Stimulated activated CD8-positive, alpha-beta memory T cell treated with anti-CD3 and anti-CD28 coated beads, Interleukin-4, amount 100 ng/mL, for 1 hour (primary cell): ENCODE results near the gene NUDT3.
"Not testable (repeated sequence)": the region's sequence is repeated elsewhere in the genome, so short reads cannot be mapped to it uniquely, and the experiment has no call there.

Experiments used
- DNase-seq, 2 donors: peaks; one replicate each; pipeline ENCODE4 v3.0.0-alpha.2; 2020; ENCODE audit warnings: low read depth in 2 of 2, low spot score in 1 of 2

Gene NUDT3

DNA sequence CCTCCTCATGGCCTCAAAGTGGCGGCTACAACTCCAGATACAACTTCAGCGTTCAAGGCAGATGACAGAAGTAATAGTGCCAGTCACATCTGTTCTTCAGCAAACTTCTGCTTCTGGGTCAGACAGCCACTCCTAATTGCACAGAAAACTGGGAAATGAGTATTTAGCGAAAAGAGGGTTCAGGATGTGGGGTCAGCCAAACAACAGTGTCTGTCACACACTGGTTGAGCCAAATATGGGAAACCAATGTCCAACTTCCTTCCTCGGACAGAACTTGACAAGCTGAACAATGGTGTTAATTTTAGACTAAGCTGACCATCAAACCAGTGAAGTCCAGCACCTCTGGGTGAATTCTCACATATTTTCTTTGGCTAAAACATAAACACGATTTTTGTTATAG lies 22.1 kb downstream of the NUDT3 start:
- no peak for DNase-seq

DNA sequence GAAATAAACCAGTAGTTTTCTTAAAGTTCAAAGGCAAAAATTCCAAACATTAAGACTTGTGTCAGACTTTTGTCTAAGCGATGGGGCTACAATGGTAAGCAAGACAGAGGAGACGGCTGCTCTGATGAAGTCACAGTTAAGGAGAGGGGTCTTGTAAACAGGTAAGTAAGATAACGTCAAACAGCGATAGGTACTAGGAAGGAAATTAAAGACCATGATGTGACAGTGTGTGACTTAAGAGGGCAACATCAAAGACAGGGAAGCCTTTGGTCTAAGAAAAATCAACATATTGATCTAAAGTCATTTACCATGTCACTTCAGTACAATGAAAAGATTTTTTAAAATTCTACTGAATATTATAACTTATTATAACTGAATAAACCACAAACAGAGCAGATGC lies 23.1 kb downstream of the NUDT3 start:
- no peak for DNase-seq

DNA sequence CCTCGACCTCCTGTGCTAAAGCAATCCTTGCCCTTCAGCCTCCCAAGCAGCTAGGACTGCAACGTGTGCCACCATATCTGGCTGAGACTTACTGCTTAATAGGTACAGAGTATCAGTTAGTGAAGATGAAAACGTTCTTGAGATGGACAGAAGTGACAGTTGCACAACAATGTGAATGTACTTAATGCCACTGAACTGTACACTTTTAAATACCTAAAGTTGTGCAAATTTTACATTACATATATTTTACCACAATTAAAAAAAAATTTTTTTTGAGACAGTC lies 25.9 kb downstream of the NUDT3 start:
- DNase-seq = no peak

DNA sequence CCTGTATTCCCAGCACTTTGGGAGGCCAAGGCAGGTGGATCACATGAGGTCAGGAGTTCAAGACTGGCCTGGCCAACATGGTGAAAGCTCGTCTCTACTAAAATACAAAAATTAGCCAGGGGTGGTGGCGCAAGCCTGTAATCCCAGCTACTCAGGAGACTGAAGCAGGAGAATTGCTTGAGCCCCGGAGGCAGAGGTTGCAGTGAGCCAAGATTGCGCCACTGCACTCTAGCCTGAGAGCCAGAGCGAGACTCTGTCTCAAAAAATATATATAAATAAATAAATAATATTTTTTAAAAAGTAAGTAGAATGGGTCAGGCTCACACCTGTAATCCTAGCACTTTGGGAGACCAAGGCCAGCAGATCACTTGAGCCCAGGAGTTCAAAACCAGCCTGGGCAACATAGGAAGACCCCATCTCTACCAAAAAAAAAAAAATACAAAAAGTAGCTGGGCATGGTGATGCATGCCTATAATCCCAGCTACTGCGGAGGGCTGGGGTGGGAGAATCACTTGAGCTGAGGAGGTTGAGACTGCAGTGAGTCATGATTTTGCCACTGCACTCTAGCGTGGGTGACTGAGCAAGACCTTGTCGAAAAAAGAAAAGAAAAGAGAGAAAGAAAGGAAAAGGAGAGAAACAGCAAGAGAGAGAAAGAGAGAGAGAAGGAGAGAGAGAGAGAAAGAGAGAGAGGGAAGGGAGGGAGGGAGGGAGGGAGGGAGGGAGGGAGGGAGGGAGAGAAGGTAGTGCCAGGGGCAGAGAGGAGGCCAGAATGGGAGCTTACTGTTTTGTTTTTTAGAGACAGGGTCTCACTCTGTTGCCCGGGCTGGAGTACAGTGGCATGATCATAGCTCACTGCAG lies 26.5 kb downstream of the NUDT3 start:
- not testable (repeated sequence) for DNase-seq

DNA sequence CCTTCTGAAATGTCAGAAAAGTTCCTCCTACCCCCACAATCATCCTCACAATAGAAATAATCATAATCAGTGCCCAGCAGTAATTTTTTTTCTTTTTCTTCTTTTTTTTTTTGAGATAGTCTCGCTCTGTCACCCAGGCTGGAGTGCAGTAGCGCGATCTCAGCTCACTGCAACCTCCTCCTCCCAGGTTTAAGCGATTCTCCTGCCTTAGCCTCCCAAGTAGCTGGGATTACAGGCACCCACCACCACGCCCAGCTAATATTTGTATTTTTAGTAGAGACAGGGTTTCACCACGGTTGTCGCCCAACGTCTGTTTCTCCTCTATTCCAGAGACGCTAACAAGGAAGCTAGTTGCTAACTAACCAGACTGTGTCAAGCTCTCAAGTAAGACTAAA lies 28.8 kb downstream of the NUDT3 start:
- DNase-seq = not testable (repeated sequence)

DNA sequence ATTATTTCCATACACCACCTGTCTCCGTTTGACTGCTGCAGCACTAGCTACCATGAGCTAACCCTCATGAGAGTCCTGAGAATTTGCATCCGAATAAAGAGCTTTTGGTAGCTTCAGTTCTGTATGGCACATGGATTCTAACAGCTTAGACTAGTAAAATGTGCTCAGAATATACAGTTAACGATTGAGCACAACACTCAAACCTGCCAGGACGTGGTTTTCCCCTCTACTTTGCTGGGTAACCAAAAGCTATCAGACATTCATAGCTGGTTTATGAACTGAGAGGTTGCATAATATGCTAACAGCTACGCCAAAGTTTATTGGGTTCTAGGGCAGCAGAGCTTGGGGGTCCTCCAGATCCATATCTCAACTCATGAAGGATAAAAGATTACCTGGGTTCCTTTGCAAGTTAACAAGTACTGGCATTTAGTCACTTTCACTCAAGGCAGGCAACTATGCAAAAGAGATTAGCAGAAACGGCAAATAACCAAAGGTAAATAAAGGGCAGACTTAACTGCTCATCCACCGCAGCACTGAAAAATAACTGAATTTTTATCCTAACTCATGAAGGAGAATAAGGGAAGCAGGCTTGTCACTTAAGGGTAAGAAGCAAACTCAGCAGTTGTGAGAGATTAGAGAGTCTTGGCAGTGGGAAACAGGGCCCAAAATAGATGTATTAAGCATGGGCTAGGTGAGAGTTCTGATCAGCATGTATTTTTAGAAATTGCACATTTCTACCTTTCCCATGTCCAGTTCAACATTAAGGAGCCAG lies 29.4 kb downstream of the NUDT3 start:
- no peak for DNase-seq

DNA sequence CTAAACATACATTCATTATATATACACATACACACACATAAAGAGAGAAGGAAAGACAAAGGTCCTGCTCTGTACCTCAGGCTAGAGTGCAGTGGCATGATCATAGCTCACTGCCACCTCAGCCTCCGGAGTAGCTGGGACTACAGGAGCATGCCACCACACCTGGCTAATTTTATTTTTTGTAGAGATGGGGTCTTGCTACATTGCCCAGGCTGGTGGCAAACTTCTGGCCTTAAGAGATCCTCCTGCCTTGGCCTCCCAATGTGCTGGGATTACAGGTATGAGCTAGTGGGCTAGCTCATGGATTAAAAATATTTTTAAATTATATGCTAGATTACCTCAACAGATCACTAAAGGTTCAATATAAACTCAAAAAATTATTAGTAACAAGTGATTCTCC lies 30.3 kb downstream of the NUDT3 start:
- no peak for DNase-seq

DNA sequence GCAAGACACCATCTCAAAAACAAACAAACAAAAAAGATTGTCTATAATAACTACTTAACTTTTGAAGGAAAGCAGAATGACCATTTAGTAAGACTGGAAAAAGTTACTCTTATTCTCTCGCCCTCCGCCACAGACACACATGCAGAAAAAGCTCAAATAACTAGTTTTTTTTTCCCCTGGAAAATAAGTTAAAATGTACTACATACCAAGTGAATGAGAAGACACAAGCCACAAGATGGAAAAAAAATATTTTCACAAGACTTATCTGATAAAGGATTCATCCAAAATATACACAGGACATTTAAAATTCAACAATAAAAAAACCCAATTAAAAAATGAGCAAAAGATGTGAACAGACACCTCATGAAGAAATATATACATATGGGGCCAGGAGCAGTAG lies 31.9 kb downstream of the NUDT3 start:
- DNase-seq = no peak

DNA sequence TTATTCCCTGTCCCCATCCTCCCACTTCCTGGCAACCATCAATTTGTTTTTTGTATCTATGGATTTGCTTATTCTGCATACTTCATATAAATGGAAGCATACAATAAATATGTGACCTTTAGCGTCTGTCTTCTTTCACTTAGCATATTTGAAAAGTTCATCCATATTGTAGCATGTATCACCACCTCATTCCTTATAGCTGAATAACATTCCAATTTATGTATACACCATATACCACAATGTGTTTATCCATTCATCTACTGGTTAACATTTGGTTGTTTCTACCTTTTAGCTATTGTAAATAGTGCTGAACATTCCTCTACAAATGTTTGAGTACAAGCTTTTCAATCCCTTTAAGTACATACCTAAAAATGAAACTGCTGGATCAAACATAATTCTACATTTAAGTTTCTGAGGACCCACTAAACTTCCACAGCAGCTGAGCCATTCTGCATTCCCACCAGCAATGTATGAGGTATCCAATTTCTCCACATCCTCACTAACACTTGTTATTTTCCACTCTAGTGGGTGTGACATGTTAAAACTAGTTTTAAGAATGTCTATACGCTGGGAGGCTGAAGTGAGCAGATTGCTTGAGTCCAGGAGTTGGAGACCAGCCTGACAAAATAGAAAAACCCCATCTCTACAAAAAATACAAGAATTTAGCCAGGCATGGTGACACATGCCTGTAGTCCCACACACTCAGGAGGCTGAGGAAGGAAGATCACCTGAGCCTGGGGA lies 32.9 kb downstream of the NUDT3 start:
- DNase-seq = no peak

DNA sequence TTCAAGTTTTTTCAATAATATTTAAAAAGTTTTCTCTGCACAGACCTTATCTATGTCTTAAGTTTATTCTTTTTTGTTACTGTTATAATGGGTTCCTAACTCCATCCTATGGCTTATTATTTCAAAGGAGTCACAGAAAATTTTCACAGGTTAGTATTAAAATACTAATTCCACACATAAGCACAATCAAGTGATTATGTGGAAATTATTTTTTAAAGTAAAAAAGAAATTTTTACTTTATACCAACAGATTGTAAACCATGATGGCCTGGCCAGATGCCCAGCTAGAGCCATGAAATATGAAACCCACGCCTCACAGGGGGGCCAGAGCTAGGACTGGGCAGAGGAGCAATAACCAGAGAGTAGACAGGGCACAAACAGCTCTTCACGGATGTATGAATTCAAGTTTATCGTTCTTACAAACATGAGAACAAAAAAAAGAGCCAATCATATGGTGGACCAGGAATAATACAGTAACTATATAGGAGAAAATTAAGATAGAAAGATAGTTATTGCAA lies 34.0 kb downstream of the NUDT3 start:
- no peak for DNase-seq

DNA sequence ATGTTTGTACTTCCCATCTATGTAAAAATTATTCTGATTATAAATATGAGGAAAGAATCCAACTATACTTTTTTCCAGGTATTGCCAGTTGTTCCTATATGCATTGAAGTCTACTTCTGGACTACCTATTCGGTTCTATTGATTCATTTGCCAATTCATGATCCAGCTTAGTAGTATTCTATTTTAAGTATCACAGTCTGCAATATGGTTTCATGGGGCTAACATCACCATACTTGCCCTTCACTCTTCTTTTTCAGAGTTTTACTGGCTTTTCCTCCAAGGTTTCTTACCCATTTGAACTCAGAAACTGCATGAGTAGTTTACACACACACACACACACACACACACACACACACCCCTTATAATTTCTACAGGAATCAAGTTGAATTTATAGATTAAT lies 34.5 kb downstream of the NUDT3 start:
- no peak for DNase-seq

DNA sequence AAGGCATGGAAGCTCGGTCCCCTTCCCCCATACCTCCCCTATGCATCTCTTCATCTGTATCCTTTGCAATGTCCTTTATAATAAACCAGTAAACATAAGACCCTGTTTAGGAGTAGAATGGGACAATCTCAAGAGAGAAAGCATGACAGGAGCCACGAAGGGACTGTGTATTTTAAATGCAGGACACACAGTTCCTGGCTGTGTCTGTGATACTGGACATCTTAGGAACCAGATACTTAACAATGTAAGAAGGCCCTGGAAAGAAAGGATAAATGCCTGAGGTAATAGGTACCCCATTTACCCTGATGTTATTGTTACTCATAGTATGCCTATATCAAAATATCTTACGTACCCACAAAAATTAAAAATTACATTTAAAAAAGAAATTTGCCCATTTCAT lies 36.6 kb downstream of the NUDT3 start:
- DNase-seq = no peak

DNA sequence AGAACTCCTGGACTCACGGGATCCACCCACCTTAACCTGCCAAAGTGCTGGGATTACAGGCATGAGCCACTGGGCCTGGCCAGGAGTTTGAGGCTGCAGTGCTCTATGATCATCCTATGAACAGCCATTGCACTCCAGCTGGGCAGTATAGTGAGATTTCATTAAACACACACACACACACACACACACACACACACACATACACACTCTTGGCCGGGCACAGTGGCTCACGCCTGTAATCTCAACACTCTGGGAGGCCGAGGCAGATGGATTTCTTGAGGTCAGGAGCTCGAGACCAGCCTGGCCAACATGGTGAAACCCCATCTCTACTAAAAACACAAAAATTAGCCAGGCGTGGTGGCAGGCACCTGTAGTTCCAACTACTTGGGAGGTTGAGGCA lies 38.2 kb downstream of the NUDT3 start:
- not testable (repeated sequence) for DNase-seq

DNA sequence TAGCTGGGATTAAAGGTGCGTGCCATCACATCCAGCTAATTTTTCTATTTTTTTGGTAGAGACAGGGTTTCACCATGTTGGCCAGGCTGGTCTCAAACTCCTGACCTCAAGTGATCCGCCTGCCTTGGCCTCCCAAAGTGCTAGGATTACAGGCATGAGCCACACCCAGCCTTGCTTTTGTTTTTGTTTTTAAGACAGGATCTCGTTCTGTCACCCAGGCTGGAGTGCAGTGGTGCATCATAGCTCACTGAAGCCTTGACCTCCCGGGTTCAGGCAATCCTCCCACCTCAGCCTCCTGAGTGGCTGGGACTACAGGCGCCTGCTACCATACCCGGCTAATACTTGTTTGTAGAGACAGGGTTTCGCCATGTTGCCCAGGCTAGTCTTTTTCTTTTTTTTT lies 38.9 kb downstream of the NUDT3 start:
- not testable (repeated sequence) for DNase-seq

DNA sequence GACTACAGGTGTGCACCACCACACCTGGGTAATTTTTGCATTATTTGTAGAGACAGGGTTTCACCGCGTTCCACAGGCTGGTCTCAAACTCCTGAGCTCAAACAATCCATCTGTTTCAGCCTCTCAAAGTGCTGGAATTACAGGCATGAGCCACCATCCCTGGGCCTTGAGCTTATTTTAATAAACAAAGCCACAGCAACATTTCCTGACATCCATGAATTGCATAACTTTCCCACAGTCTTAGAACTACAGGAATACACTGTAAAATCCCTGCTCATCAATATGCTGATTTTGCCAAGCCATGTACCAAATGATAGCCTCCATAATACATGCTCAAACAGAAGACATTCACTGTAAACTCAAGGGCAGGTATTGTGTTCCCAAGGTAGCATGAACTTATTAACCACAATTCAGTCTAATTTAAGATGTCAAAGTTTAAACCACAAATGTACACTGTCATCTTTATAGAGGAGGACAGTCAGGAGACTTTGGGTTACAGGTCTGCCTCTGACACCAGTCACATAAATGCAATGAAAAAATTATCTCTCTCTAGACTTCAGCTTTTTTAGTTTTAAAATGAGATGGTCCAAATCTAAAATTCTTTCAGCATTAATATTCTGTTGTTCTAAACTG lies 40.0 kb downstream of the NUDT3 start:
- no peak for DNase-seq

DNA sequence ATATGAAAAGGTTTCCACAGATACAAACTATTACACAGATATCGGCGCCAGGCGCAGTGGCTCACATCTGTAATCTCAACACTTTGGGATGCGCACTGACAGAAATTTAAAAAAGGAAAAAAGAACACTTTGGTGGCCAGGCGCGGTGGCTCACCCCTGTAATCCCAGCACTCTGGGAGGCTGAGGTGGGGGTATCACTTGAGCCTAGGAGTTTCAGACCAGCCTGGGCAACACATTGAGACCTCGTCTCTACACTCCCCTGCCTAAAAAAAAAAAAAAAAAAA lies 41.6 kb downstream of the NUDT3 start:
- no peak for DNase-seq

DNA sequence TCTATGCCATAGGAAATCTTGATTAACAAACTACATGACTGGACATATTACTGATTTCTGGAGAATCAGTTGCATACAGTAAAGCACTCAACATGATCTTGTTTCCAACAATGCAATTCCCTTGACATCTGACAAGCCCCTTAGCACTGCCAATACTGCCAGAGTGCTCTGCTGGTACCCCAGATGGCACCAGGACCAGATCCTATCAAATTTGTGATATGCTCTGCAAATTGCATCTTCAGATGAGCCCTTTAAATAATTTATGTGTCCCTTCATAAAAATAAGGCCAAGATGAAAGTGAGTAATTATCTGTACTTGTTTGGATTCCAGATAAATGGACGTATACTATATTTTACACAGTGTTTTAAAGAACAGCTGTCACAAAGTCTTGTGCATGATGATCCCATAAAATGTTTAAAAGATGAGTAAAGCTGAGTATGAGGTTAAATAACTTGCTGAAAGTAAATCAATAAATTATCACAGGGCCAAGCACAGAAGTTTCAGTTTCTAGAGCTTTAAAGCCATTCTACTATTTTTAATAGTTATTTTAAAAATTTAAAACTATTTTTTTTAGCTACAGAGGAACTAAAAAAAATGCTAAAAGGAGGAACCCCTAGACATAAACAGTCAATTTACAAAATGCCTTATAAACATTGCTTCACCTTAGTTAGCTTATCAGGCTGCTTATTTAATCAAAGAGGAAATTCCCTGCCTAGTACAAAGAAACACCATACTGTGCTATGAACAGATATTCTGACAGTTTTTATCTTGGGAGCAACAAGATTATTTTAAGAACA lies 42.1 kb downstream of the NUDT3 start:
- DNase-seq = no peak

DNA sequence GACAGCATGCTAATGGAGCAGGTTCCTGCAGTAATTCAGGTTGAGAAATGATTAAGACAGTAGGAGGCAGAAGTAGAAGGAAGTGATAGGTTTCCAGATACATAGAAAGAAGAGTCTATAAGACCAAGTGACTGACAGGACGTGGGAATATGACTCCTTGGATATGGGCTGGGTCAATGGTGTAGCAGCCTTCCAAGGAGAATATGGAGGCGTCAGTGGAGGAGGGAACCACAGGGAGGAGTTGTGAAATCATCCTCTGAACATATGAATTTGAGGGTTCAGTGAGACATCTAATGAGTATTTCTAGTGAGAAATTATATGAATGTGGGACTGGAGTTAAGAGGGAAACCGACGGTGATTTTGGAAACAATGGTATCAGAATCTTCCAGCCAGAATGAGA lies 43.3 kb downstream of the NUDT3 start:
- DNase-seq = no peak

DNA sequence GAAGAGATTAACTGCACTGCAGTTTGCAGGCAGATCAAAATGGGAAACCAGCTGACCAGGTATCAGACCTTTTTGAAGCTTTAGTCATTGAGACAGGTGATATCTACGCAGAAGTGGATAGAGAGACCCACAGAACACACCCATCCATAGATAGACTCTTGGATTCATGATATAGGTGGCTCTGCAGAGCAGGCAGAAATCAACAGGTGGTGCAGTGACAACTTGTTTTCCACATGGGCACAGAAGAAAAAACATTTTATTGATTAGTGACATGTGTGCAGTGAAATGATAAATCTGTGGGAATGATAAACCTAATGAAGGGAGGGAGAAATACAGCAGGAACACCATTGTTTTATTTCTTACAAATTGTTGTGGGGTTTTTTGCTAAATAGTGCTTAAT lies 45.2 kb downstream of the NUDT3 start:
- DNase-seq = no peak

DNA sequence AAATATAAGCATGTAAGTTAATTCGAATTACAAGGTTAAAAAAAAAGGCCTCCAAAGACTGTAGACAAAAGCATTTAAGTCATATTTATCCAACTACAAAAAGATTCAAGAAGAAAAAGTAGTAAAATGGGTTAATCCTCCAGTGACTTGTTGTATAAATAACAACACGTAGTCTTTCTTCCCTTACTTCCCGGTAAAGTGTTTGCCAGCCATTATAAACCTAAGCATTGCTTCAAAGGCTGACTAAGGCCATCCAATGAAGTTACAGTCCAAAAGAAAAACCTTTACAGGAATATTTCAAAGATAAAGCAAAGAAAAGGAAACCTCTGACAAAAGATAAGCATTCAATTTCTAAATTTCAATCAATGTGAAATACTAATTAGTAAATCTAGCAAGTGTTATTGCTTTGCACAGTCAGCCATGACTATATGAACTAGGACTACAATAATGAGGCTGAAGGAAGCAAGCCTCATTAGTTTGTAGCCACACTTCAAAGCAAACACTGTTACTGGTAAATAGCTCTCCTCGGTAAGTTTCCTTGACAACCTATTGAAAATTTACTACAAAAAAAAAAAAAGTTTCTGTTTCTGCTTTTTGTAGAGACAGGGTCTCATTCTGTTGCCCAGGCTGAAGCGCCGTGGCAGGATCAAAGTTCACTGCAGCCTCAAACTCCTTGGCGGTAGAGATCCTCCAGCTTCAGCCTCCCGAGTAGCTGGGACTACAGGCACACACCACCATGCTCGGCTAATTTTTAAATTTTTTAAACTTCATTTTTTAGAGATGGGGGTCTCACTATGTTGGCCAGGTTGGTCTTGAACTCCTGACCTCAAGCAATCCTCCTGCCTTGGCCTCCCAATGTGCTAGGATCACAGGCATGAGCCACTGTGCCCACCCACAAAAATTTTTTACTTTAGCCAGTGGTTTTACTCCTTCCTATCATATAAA lies 46.0 kb downstream of the NUDT3 start:
- no peak for DNase-seq
